ENCODE measurements around the gene VAPA. TPM values are rescaled to one million over a fixed set of nuclear protein-coding genes. Genes with fewer than 3 reads are reported as not detected.
"Not testable (repeated sequence)": the region's sequence is repeated elsewhere in the genome, so short reads cannot be mapped to it uniquely, and the experiment has no call there.

Gene VAPA
- total RNA-seq, 1 experiment from 2014 or later = 137 TPM

DNA sequence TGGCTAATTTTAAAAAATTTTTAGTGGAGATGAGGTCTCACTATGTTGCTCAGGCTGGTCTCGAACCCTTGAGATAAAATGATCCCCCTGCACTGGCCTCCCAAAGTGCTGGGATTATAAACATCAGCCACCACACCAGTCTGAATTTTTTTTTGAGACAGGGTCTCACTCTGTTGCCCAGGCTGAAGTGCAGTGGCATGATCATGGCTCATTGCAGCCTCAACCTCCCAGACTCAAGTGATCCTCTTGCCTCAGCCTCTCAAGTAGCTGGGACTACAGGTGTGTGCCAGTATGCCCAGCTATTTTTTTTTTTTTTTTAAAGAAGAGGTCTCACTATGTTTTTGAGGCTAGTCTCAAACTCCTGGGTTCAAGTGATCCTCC is 14.3 kb upstream of the VAPA start:
- ATAC-seq; CTCF ChIA-PET; H3K9me3 Mint-ChIP-seq; DNase-seq (ENCODE audit: low spot score); H3K27me3 Mint-ChIP-seq (ENCODE audit: low read depth); H3K27ac Mint-ChIP-seq; H3K36me3 Mint-ChIP-seq; H3K4me3 Mint-ChIP-seq: not testable (repeated sequence)
- TF ChIP-seq ZNF121 (CRISPR knock-in tag; IDR thresholded peaks at IDR 0.05) = peak; percentile 72; the same call in 1 of the 2 replicates
- peaks cover 20% of the 10 kb centered on the region for H3K4me1 Mint-ChIP-seq
- POLR2A ChIA-PET = interaction anchor here (0.8 kb wide), 1 partner anchor 30 kb away, joined by 3 read pairs; no protein-coding TSS in a partner anchor

DNA sequence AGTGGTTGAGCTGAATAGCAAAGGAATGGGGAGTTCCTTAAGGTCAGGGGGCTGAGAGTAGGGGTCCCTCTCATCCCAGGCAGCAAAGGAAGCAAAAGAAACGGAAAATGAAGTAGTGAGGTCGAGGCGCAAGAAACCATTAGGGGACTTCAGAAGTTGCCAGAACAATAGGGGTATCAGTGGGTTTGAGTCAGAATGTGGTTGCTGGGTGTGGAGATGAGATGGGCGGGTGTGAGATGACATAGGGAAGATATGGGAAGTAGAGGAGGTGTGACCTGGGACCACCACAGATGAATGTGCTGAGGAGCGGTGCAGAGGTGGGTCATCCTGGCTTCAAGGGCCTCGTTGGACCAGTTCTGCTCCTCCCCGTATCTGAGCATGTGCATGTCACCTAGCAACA is 13.1 kb upstream of the VAPA start:
- no peak for ATAC-seq
- no peaks in the 10 kb centered on the region for H3K9me3 Mint-ChIP-seq
- DNase-seq (ENCODE audit: low spot score) = no peak
- no peaks in the 10 kb centered on the region for H3K36me3 Mint-ChIP-seq
- ChIA-PET CTCF (no interaction called here), POLR2A (no interaction called here)
- peaks cover 20% of the 10 kb centered on the region for H3K4me1 Mint-ChIP-seq
- peak overlapping the region; percentile 36; the same call in 1 of the 2 replicates for H3K27ac Mint-ChIP-seq
- no peak overlapping the region for H3K4me3 Mint-ChIP-seq
- no peak for TF ChIP-seq CREB1 (CRISPR knock-in tag; IDR thresholded peaks at IDR 0.05)
- TF ChIP-seq NR1H2 (CRISPR knock-in tag; IDR thresholded peaks at IDR 0.05) = no peak
- TF ChIP-seq AR (CRISPR knock-in tag; IDR thresholded peaks at IDR 0.05) = no peak
- TF ChIP-seq NR2C2 (CRISPR knock-in tag; IDR thresholded peaks at IDR 0.05) = no peak
- no peak for TF ChIP-seq NFATC4 (CRISPR knock-in tag; IDR thresholded peaks at IDR 0.05)
- TF ChIP-seq STAT6 (CRISPR knock-in tag; conservative IDR thresholded peaks at IDR 0.05; ENCODE audit: low read depth) = no peak
- no peak for TF ChIP-seq ATF3 (CRISPR knock-in tag; conservative IDR thresholded peaks at IDR 0.05)
- no peak for TF ChIP-seq RORB (CRISPR knock-in tag; IDR thresholded peaks at IDR 0.05)
- TF ChIP-seq ZNF512 (CRISPR knock-in tag; IDR thresholded peaks at IDR 0.05; ENCODE audit: borderline replicate concordance) = no peak
- TF ChIP-seq USF2 (CRISPR knock-in tag; IDR thresholded peaks at IDR 0.05) = no peak
- TF ChIP-seq CDX4 (CRISPR knock-in tag; IDR thresholded peaks at IDR 0.05; ENCODE audit: borderline replicate concordance) = no peak
- TF ChIP-seq, protein P1, sequence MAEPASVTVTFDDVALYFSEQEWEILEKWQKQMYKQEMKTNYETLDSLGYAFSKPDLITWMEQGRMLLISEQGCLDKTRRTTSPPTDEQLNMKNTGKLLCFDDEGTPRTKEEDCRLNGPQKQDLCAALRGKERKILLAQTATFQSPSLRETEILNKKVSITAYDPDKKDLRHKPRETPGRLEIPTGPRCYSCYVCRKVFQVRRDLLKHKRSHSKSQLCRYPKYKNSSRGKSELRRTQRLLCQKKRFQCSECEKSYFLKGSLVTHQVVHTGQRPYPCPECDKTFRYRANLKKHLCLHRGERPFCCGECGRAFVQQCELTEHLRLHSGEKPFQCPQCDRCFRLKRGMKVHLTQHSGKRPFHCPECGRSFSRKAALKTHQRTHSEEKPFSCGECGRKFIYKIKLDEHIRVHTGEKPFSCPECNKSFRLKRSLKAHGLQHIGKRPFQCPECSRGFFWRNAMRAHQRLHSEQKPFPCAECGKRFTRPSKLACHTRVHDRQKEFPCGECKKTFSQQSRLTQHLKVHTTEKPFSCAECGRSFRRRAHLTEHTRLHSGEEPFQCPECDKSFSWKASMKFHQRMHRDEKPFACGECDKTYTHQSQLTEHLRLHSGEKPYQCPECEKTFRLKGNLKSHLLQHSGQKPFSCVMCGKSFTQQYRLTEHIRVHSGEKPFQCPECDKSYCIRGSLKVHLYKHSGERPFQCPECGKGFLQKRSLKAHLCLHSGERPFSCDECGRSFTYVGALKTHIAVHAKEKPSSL (CRISPR knock-in tag; conservative IDR thresholded peaks at IDR 0.05) = no peak
- no peak for TF ChIP-seq OVOL2 (CRISPR knock-in tag; IDR thresholded peaks at IDR 0.05; ENCODE audit: borderline replicate concordance)
- H3K27me3 Mint-ChIP-seq (ENCODE audit: low read depth) = no peaks in the 10 kb centered on the region; the same call in 1 of the 2 replicates
